ENCODE results near the gene NWD2.

NWD2 gene

GRCh38 chr4:37299468-37299867, 54.9 kb downstream of the NWD2 start:
- DNase-seq: no peak

GRCh38 chr4:37304612-37305011, 60.1 kb downstream of the NWD2 start:
- DNase-seq: no peak

DNA sequence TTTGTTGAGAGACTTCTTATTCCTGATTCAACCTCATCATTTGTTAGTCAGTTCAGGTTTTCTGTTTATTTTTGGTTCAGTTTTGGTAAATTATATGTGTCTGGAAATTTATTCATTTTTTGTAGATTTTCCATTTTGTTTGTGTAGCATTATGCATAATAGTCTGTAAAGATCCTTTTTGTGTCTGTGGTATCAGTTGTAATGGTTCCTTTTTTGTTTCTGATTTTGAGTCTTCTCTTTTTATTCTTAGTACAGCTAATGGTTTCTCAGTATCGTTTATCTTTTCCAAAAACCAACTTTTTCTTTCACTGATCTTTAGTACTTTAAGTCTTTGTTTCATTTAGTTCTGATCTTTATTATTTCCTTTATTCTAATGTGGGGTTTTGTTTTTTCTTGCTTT, 61.4 kb downstream of the NWD2 start:
- DNase-seq: no peak

DNA sequence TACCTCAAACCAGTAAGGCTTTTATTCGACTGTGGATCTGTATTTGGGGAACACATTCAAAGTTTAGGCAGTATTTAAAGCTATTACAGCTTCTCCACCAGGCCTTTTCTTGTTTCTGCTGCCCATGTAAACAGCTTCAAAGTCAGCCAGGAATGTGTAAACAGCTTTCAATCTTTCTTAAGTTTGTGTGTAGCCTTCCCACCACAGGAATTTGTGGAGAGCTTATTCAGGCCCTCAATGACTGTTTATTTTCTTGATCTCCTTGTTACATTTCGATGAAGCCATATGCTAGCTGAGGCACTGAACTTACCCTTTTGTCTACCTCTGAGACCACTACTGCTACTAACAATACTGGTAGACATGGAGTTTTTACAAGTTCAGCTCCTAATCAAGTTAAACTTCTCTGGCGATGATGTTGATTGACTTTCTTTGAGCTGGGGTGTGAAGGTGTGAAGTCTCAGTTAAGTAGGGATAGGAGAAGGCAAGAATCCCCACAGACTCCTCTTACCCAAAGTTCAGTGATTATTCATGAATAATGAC, 72.6 kb downstream of the NWD2 start:
- no peak for DNase-seq

- DNase-seq: no peak
Observed at GRCh38 chr4:37320513-37321235, 76.1 kb downstream of the NWD2 start.

GRCh38 chr4:37322122-37322521, 77.6 kb downstream of the NWD2 start:
- no peak for DNase-seq

- DNase-seq: no peak
Observed at GRCh38 chr4:37324546-37324945, 80.0 kb downstream of the NWD2 start.

DNA sequence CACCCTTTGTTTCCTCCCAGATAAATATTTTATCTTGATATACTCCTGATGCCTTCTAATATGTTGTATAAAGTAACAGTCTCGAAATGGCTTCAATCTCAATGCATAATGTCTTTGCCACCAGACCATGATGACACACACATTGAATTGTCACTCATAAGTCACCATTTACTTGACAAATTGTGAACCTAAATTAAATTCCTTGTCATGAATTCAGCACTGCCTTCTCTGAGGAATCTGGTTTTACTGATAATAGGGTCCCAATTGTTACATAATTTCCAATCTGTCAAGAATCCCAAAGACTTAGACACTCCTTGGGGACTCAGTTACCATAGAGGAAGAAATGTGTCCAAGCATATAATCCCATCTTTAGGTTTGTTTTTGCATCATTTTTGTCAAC, 82.3 kb downstream of the NWD2 start:
- DNase-seq: no peak

DNA sequence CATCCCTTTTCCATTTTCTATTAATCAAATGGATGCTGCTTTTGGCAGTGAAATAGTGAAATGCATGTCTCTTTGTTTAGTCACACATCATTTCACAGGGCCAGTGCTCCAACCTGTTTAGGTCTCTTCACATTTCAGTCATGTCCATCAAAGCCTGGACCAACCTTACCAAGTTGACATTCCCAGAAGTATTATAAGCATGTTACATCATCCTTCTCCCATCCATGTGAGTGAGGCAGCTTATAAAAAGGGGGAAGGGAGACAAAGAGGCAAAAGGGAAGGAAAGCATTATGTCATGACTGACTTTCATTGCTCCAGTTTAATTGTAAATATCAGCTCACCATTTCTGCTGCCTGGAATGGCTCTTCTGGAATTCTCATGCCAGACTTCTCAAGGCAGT, 94.4 kb downstream of the NWD2 start:
- DNase-seq: no peak

DNA sequence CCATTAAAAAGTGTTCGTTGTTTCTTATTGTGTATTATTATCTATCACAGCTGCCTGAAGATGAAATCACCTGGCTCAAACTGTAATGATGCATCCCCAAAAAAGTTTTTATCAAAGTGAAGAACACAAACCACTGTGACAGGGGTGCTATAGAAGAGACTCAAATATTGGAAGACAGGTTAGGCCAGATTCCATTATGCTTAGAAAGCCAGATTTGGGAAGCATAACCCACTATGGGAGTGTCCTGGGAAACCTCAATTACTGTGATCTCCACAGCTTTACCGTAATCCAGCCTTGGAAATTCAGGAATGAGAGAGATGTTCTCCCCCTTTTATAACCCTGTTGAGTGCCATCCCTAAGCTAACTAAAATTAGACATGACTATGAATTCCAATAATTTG, 114.2 kb downstream of the NWD2 start:
- DNase-seq: no peak

DNA sequence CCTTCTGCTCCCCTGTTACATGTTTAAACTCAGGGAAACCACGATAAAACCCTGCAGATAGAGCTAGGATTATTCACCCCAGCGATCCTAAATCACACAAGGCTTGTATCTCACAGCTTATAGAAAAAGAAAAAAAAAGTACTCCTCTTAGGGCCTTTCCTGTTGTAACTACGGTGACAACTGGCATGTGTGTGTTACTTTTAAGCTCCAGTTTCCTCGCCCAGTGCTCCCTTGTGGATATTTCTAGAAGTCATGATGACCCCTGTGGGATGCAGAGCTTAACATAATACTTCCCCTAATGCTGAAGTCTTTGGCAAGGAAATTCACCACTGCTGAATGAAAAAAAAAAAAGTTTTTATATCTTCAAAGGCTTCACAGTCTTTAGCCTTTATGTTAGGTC, 114.7 kb downstream of the NWD2 start:
- no peak for DNase-seq

DNA sequence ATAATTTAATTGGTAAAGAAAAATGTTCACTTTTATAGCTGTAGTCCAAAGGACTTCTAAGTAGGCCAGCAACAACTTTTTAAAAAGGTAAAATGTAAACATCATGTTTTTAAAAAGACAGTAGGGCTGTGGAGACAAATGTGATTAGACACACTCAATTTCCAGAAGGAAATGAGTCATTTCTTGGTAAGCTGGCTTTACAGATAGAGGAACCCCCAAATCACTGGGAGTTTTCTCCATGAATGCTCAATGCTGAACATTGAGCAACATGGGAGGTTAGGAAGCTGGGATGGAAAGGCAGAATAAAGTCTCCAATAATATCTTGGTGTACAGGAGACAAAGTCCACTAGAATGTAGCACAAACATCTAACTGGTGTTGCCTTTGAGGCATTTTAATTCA, 121.3 kb downstream of the NWD2 start:
- DNase-seq: no peak

GRCh38 chr4:37367901-37368300, 123.4 kb downstream of the NWD2 start:
- DNase-seq: no peak

DNA sequence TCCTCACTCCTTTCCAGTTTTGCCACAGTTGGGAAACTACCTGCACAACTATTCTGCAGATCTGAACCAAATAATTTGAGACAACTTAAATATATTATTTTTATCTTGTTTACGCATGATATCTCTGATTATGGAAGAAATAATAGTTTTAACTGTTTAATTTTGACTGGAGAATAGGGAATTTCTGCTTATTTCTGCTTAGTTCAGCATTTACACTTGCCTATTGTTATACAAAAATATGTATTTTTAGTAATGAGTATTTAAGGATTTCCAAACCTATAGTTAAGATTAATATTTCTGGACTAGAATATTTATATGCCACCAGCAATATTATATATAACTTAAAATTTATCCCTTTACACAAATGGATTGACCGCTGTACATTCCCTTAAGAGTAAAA, 125.5 kb downstream of the NWD2 start:
- no peak for DNase-seq

- no peak for DNase-seq
Observed at GRCh38 chr4:37381040-37381668, 136.6 kb downstream of the NWD2 start.

- DNase-seq: no peak
Observed at GRCh38 chr4:37383579-37384229, 139.2 kb downstream of the NWD2 start.

GRCh38 chr4:37385424-37385823, 140.9 kb downstream of the NWD2 start:
- DNase-seq: no peak

DNA sequence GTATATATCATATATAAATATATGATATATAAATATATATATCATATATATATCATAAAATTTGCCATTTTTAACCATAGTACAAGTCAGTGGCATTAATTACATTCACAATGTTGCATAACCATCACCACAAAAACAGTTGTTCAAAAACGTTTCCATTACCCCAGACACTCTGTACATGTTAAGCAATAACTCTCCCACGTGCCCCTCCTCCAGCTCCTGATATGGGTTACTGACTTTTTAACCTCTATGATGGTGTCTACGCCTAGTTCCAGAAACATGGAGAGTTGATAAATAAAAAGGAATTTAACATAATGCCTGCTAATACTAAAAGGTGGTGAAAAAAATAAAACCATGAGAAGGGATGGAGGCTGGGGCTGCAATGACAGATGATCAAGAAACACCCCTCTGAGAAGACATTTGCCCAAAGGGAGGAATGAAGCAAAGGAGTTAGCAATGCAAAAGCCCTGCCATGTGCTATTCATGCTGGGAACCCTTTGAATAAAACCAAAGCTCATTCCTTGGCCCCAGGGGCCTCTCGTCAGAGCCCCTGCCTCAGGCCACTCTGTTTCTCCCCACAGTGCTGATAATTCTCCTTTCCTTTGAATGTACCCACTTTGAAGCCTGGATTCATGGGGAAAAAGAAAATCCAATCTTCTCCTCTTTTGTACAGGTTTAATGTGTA, 144.3 kb downstream of the NWD2 start:
- no peak for DNase-seq

GRCh38 chr4:37389366-37389765, 144.8 kb downstream of the NWD2 start:
- DNase-seq: no peak

- DNase-seq: no peak
Observed at GRCh38 chr4:37389967-37390580, 145.5 kb downstream of the NWD2 start.

- no peak for DNase-seq
Observed at GRCh38 chr4:37392521-37393255, 148.1 kb downstream of the NWD2 start.

DNA sequence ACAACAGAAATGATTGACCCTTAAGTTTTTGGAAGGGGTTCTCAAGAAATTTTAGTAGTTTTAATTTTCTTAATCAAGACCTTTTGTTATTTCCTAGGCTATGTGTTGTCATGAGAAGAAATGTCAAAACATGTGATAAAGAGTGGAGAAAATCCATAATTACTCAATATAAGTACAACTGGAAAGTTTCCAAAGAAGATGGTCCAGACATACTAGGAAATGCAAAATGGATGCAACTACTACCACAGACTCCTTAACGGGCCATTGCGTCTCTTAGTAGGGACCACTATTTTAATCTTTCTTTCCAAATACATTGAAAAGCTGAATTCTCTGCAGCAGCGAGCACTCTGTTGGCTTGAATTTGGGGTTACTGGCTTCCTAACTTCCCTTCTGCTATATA, 148.8 kb downstream of the NWD2 start:
- DNase-seq: no peak
